HAP-1 (cell line): ENCODE measurements around the gene MYBPH.
A peak's percentile ranks its signal among the peaks of the same experiment; 100 is the strongest.

Experiments
- DNase-seq, 2 experiments: peaks; one replicate each; pipeline ENCODE4 v3.0.0-alpha.2; 2016 to 2020; ENCODE audit warnings: low spot score in 2 of 2
- H3K27me3 ChIP-seq: fragments of 250-450 bp; sonication (Bioruptor Pico); 2 replicates; pipeline ENCODE4 v1.5.1; 2020; ENCODE audit warnings: low read depth, mild to moderate bottlenecking, moderate library complexity
- H3K36me3 ChIP-seq: fragments of 250-450 bp; sonication (Bioruptor Pico); replicated peaks from 2 replicates; pipeline ENCODE4 v1.5.1; 2020; ENCODE audit warnings: mild to moderate bottlenecking
- H3K4me1 ChIP-seq: fragments of 250-450 bp; sonication (Bioruptor Pico); 2 replicates; pipeline ENCODE4 v1.5.1; 2020; ENCODE audit warnings: mild to moderate bottlenecking
- H3K4me3 ChIP-seq: fragments of 250-450 bp; sonication (Bioruptor Pico); 2 replicates; pipeline ENCODE4 v1.5.1; 2020; ENCODE audit warnings: mild to moderate bottlenecking, moderate library complexity
- H3K9me3 ChIP-seq: fragments of 250-450 bp; sonication (Bioruptor Pico); 2 replicates; pipeline ENCODE4 v1.5.1; 2020; ENCODE audit warnings: mild to moderate bottlenecking, moderate library complexity
- in situ Hi-C: fragments of 300-500 bp; cut with MboI; formaldehyde crosslinking; loops from 3 replicates; pipeline ENCODE4 v1.14.3; 2020; ENCODE audit warnings: low sequenced_read_pairs, inconsistent platforms, mixed read lengths

MYBPH gene

DNA sequence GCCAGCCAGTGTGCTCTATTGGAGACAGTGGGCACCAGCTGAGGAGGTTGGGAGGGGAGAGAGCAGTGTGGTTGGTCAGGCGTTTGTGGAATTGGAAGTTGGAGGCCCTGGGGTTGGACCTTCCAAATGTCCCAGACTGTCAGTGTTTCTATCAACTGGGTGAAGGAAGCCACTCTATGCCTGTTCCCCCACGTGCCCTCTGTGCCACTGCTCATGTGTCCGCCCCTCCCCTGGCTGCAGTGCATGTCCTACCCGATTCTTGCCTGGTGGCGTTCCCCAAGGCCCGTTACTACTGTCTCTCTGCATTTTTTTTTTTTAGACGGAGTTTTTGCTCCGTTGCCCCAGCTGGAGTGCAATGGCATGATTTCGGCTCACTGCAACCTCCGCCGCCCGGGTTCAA lies 27.0 kb downstream of the MYBPH start:
- Histone ChIP-seq H3K27me3 (no peaks in the 10 kb centered on the region), H3K4me3 (no peak overlapping the region), H3K4me1 (peaks cover 17% of the 10 kb centered on the region), H3K9me3 (no peaks in the 10 kb centered on the region), H3K36me3 (no peaks in the 10 kb centered on the region)
- in situ Hi-C loops, result no loop called here
- DNase-seq, result no peak

DNA sequence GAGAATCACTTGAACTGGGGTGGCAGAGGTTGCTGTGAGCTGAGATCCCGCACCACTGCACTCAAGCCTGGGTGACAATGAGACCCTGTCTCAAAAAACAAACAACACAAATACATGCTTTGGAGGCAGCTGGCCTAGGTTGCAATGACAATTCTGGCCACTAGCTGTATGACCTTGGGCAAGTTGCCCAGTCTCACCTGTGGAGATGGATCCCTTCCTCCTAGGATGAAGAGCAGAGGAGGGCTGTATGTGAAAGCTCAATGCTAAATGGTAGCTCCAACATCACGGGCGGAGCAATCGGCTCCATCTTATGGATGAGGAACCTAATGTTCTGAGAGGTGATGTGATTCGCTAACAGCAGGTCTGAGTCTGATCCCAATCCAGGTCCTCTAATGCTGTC lies 27.5 kb downstream of the MYBPH start:
- Histone ChIP-seq H3K27me3 (no peaks in the 10 kb centered on the region), H3K4me1 (peaks cover 17% of the 10 kb centered on the region), H3K4me3 (no peak overlapping the region), H3K36me3 (no peaks in the 10 kb centered on the region), H3K9me3 (no peaks in the 10 kb centered on the region)
- in situ Hi-C loops, result no loop called here
- peak in 1 of 2 experiments; percentile 41 for DNase-seq

DNA sequence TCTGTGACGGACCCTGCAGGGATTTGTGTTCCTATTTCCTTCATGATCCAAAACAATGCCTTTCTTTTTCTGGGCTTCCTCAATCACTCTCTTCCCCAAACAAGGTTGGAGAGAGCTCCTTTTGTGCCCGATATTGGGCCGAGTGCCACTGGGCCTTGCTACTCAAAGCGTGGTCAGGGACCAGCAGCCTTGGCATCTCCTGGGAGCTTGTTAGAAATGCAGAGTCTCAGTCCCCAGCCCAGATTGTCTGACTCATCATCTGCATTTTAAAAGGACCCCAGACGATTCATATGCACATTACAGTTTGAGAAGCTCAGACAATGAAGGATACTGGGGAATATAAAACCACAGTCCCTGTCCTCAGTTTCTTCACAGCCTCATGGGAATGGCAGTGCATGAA lies 28.2 kb downstream of the MYBPH start:
- H3K36me3 ChIP-seq, result no peaks in the 10 kb centered on the region
- no peaks in the 10 kb centered on the region for H3K27me3 ChIP-seq
- no peak overlapping the region for H3K4me3 ChIP-seq
- in situ Hi-C loops, result no loop called here
- H3K4me1 ChIP-seq, result peaks cover 17% of the 10 kb centered on the region
- peak; percentile 60 to 79 for DNase-seq
- no peaks in the 10 kb centered on the region for H3K9me3 ChIP-seq

DNA sequence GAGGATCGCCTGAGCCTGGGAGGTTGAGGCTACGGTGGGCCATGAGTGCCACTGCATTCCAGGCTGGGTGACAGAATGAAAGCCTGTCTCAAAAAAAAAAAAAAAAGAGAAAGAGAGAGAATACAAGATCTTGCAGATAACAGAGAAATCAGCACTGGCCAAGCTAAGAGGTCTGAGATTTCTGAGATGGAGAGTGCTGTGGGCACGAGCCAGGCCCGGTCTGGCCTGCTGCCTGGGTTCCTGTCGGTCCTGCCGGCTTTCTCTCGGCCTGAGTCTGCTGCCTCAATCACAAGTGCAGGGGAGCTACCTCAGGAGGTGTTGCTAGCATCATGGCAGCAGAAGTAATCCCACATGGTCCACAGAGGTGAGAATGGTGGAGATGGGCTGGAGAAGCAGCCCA lies 29.1 kb downstream of the MYBPH start:
- in situ Hi-C loops, result no loop called here
- Histone ChIP-seq H3K36me3 (no peaks in the 10 kb centered on the region), H3K27me3 (no peaks in the 10 kb centered on the region), H3K4me1 (peaks cover 17% of the 10 kb centered on the region), H3K4me3 (no peak overlapping the region), H3K9me3 (no peaks in the 10 kb centered on the region)
- no peak for DNase-seq

DNA sequence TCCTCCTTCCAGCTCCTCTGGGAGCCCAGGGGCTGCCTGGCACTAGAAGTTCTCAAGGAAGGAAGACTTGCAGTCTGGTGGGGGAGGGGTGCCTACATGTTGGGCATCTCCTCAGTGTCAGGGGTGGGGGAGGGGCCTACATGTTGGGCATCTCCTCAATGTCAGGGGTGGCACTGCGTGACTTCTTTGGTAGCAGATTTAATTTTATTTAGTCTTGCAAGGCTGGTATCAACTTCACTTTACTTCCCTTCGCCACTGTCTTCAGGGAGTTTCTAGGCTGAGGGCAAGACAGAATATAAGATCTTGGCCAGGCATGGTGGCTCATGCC lies 29.6 kb downstream of the MYBPH start:
- in situ Hi-C loops, result no loop called here
- no peaks in the 10 kb centered on the region for H3K36me3 ChIP-seq
- H3K4me1 ChIP-seq, result peaks cover 17% of the 10 kb centered on the region
- no peaks in the 10 kb centered on the region for H3K27me3 ChIP-seq
- DNase-seq, result no peak
- H3K9me3 ChIP-seq, result no peaks in the 10 kb centered on the region
- no peak overlapping the region for H3K4me3 ChIP-seq

DNA sequence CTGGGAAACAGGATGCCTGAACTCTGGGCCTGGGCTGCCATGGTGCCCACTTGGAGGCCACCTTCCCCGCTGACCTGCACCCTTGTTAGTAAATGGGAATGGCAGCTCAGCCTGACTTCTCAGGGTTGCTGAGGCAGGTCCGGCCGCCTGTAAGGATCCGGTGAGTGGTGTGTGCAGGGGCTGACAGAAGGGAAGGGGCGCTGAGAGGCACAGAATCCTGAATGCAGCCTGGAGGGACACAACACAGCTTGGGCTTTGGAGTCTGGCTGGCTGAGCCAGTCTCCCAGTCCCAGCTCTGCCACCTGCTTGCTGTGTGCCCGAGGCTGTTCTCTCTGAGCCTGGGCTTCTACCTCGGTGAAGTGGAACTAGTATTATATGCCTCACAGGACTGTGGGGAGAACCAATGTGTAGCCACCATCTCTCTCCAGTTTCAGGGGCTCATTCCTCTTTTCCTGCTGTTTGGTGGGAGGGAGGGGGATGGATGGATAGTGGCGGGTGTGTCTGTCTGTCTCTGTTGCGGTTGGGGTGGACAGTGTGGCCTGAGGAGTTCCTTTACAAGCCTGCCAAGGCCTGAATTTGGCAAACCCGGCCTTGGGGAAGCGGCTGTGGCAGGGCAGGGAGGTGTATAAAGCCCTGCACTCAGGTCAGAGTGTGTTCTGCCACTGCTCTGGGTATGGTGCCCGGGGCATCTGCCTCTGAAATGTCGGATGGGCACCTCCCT lies 30.1 kb downstream of the MYBPH start:
- no peak overlapping the region for H3K4me3 ChIP-seq
- H3K27me3 ChIP-seq, result no peaks in the 10 kb centered on the region
- DNase-seq, result no peak
- no peaks in the 10 kb centered on the region for H3K9me3 ChIP-seq
- peaks cover 17% of the 10 kb centered on the region for H3K4me1 ChIP-seq
- no peaks in the 10 kb centered on the region for H3K36me3 ChIP-seq
- in situ Hi-C loops, result no loop called here

DNA sequence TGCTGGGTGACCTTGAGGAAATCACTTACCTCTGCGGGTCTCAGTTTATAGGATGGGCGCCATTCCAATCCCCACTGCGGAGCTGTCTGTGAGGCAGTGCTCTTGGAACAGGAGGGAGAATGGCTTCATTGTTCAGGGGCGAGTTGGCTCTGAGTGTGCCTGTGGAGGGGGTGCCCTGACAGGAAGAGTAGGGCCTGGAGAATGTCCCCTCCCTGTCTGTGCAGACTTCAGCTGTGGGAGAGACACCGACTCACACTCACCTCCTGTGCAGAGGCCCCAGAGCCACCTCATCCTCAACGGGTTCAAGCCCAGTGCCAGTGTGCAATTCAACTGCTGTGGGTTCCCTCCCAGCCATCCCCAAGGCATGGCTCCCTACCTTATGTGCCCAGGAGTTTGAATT lies 31.0 kb downstream of the MYBPH start:
- peaks cover 17% of the 10 kb centered on the region for H3K4me1 ChIP-seq
- H3K4me3 ChIP-seq, result no peak overlapping the region
- no peaks in the 10 kb centered on the region for H3K27me3 ChIP-seq
- in situ Hi-C loops, result no loop called here
- H3K9me3 ChIP-seq, result no peaks in the 10 kb centered on the region
- DNase-seq, result no peak
- no peaks in the 10 kb centered on the region for H3K36me3 ChIP-seq

DNA sequence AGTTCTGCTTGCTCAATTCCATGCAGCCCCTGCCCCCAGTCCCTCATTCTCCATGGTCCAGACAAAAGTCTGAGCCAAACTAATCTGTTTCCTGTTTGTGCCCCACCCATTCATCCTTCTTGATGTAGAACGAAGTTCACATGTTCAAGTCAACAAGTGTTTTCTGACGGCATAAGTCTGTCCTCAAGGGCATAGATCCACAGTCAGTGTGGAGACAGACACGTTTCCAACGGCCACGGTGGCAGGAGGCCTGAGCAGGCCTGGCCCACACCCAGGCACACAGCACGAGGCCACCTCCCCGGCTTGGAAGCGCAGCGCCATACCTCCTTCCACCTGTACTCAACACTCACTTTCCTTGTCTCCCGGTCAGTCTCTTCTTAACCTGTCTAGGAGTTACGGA lies 32.0 kb downstream of the MYBPH start:
- no peak for DNase-seq
- Histone ChIP-seq H3K4me3 (no peak overlapping the region), H3K9me3 (no peaks in the 10 kb centered on the region), H3K4me1 (peaks cover 17% of the 10 kb centered on the region), H3K27me3 (no peaks in the 10 kb centered on the region), H3K36me3 (no peaks in the 10 kb centered on the region)
- in situ Hi-C loops, result no loop called here

DNA sequence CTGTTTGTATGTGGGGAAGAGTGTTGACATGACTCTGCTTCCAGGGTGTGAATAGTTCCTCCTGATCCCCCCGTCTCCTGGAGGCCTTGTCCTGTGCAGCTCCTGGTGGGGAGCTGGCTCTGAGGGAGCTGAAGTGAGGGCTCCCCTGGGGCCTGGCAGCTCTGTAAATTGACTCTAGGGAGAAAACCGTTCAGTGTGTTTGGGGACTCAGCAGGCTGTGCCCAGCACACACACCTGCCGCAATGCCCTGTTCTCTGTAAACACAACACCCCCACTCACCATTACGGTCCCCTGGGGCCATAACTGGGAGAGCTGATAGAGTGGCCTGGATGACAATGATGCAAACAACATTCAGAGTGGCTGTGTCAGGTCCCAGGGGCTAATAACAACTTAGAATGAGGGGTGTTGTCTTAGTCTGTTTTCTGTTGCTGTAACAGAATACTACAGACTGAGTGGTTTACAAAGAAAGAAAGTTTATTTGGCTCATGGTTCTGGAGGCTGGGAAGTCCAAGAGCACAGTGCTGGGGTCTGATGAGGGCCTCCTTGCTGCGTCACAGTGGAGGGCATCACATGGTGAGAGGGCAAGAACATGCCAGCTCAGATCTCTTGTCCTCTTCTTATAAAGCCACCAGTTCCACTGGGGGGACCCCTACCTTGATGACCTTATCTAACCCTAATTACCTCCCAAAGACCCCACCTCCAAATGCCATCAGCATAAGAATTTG lies 32.8 kb downstream of the MYBPH start:
- H3K9me3 ChIP-seq, result no peaks in the 10 kb centered on the region
- peaks cover 11% of the 10 kb centered on the region for H3K4me1 ChIP-seq
- H3K27me3 ChIP-seq, result no peaks in the 10 kb centered on the region
- in situ Hi-C loops, result no loop called here
- H3K36me3 ChIP-seq, result no peaks in the 10 kb centered on the region
- DNase-seq, result no peak
- H3K4me3 ChIP-seq, result no peak overlapping the region

DNA sequence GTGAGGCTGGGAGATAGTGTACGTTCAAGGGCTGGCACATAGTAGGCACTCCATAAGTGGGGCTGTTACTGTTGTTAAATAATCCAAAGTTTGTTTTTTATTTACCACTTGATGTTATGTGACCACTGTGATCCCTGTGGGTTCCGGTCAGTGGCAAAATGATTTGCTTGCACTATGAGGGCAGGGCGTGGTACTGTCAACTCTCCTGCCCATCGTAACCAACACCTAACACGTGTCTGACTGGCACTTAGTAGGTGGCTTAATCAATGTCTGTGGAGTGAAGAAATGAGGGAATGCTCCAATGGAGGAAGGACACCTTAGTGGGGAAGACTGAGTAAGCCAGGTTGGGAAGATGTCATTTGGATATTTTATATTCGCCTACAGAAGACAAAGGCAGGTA lies 33.5 kb downstream of the MYBPH start:
- Histone ChIP-seq H3K4me1 (peaks cover 5% of the 10 kb centered on the region), H3K4me3 (no peak overlapping the region), H3K36me3 (no peaks in the 10 kb centered on the region), H3K27me3 (no peaks in the 10 kb centered on the region), H3K9me3 (no peaks in the 10 kb centered on the region)
- in situ Hi-C loops, result no loop called here
- DNase-seq, result no peak

DNA sequence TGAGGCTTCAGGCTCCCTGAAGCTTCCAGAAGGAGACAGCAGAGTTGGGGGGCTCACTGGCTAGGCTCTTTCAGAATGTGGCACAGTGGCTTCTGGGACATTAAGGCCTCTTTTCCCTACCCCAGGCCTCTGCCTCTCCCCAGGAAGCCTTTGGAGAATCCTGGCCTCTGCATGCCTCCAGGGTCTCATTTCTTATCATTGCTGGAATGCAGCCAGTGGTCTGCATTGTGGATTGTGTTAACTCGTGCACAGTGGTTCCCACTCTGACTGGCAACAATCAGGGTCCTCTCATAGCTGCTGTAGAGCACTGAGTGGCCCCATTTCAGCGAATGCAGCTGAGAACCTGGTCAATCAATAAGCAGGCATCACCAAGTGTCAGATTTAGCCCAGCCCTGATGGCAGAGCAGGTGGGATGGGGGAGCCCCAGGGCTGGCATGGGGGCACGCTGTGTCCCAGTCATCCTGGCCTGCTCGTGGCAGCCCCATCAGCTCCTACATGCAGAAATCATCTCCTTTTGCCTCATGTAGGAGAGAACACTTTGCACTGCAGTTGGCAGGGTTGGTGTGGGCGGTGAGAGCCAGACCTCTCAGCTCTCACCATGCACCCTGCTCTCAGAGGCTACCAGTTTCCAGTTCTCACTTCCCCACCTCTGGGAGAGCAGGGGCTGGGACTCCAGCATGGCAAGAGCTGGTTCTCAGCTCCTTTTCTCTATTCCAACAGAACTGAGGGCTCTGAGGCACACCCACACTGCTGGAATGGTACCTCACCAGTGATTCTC lies 34.7 kb downstream of the MYBPH start:
- in situ Hi-C loops, result no loop called here
- H3K9me3 ChIP-seq, result no peaks in the 10 kb centered on the region
- no peak overlapping the region for H3K4me3 ChIP-seq
- H3K4me1 ChIP-seq, result no peaks in the 10 kb centered on the region; the same call in 1 of the 2 replicates
- no peaks in the 10 kb centered on the region for H3K27me3 ChIP-seq
- DNase-seq, result no peak
- no peaks in the 10 kb centered on the region for H3K36me3 ChIP-seq

DNA sequence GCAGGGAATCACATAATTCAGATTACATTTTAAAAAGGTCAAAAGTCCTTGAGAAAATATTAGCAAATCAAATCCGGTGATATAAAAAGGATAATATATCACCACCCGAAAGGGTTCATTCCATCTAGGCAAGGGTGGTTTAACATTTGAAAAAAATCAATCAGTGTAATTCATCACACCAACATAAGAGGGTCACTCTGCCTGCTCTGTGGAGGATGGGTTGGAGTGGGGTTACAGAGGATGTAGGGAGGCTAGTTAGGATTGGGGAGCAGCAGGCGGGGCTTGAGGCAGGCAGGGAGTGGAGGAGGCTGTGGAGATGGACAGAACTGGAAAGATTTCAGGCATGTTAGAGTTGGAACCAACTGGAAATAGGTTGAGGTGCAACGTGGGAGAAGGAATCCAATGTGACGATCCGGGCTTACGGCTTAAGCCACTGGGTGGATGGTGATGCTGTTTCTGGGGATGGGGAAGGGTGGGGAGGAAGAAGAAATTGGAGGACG lies 35.6 kb downstream of the MYBPH start:
- no peak for DNase-seq
- Histone ChIP-seq H3K27me3 (no peaks in the 10 kb centered on the region), H3K9me3 (no peaks in the 10 kb centered on the region), H3K4me3 (no peak overlapping the region), H3K4me1 (no peaks in the 10 kb centered on the region; the same call in 1 of the 2 replicates), H3K36me3 (no peaks in the 10 kb centered on the region)
- in situ Hi-C loops, result no loop called here

DNA sequence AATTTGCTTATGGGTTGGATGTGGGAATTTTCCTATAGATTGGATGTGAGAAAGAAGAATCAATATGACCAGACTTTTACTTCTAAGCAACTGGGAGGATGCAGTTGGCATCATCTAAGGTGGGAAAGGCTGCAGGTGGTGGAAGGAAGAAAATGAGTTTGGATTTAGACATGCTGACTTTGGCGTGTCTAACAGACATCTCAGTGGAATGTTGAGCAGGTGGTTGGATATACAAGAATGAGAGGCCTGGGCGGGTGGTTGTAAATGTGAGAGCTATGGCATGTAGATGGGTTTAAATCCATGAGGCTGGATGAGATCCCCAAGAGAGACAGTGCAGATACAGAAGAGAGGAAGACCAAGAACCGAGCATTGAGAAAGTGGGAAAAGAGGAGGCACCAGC lies 37.6 kb downstream of the MYBPH start:
- Histone ChIP-seq H3K4me3 (no peak overlapping the region), H3K27me3 (no peaks in the 10 kb centered on the region), H3K9me3 (no peaks in the 10 kb centered on the region), H3K4me1 (no peaks in the 10 kb centered on the region), H3K36me3 (no peaks in the 10 kb centered on the region)
- DNase-seq, result no peak
- in situ Hi-C loops, result no loop called here

DNA sequence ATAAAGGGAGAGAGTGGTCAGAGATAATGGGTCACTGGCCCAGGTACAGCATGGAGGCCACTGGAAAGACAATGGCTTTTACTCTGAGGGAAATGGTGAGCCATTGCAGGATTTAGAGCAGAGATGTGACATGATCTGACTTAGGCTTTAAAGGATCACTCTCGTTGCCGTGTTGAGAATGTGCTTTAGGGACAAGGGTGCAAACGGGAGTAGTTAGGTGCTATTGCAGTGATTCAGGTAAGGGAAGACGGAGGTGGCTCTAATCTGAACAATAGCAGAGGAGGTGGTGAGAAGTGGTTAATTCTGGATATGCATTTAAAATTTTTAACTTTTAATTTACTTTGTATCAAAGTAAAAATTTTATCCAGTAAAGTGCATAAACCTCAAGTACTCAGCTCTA lies 38.3 kb downstream of the MYBPH start:
- Histone ChIP-seq H3K36me3 (no peaks in the 10 kb centered on the region), H3K9me3 (no peaks in the 10 kb centered on the region), H3K4me3 (no peak overlapping the region), H3K27me3 (no peaks in the 10 kb centered on the region), H3K4me1 (no peaks in the 10 kb centered on the region)
- in situ Hi-C loops, result no loop called here
- DNase-seq, result no peak
